K562 (cell line): ENCODE data around the gene LIX1. TPM values are rescaled to one million over a fixed set of nuclear protein-coding genes. Genes with fewer than 3 reads are reported as not detected.

Experiments used
- ATF7 ChIP-seq: fragments of 450-650 bp; IDR thresholded peaks from 2 replicates; pipeline ENCODE4 v1.7.1; 2014; ENCODE audit warnings: mild to moderate bottlenecking, moderate library complexity
- CBFA2T2 ChIP-seq: fragments of 450-650 bp; conservative IDR thresholded peaks from 2 replicates; pipeline ENCODE4 v1.6.1; 2017; ENCODE audit warnings: mild to moderate bottlenecking
- CREBBP ChIP-seq: IDR thresholded peaks from one replicate; pipeline ENCODE4 v1.6.1; 2012; ENCODE audit warnings: low read depth, mild to moderate bottlenecking, control low read depth, inconsistent platforms, low read length
- ETV5 ChIP-seq: sonication (generic); formaldehyde crosslinking; IDR thresholded peaks from 2 replicates; pipeline ENCODE4 v1.4.0; 2020; ENCODE audit warnings: low read depth, mild to moderate bottlenecking, missing genetic modification reagents
- FOXA1 ChIP-seq: fragments of 450-650 bp; IDR thresholded peaks from 2 replicates; pipeline ENCODE4 v1.6.1; 2016; ENCODE audit warnings: mild to moderate bottlenecking, borderline replicate concordance
- FOXJ2 ChIP-seq: fragments of 200-800 bp; sonication (Bioruptor generic); IDR thresholded peaks from 2 replicates; pipeline ENCODE4 v1.6.1; 2016; ENCODE audit warnings: missing genetic modification characterization, missing compliant biosample characterization
- FOXP1 ChIP-seq: sonication (generic); formaldehyde crosslinking; IDR thresholded peaks from 2 replicates; pipeline ENCODE4 v1.8.0; 2022; ENCODE audit warnings: mild to moderate bottlenecking, missing genetic modification reagents
- HLTF ChIP-seq: fragments of 450-650 bp; IDR thresholded peaks from 2 replicates; pipeline ENCODE4 v1.6.1; 2016
- KAT8 ChIP-seq: fragments of 450-650 bp; IDR thresholded peaks from 2 replicates; pipeline ENCODE4 v1.6.1; 2016; ENCODE audit warnings: low read depth, mild to moderate bottlenecking
- KDM2B ChIP-seq: fragments of 250-450 bp; sonication (Bioruptor Pico); IDR thresholded peaks from 2 replicates; pipeline ENCODE4 v1.8.0; 2021; ENCODE audit warnings: mild to moderate bottlenecking, moderate library complexity
- MCM3 ChIP-seq: fragments of 450-650 bp; IDR thresholded peaks from 2 replicates; pipeline ENCODE4 v1.6.1; 2016
- MCM5 ChIP-seq: fragments of 450-650 bp; IDR thresholded peaks from 2 replicates; pipeline ENCODE4 v1.6.1; 2016; ENCODE audit warnings: low read depth
- MED1 ChIP-seq: sonication (generic); formaldehyde crosslinking; IDR thresholded peaks from 2 replicates; pipeline ENCODE4 v1.8.1; 2023; ENCODE audit warnings: missing genetic modification reagents, borderline replicate concordance
- NR2C2 ChIP-seq, 2 experiments: fragments of 200-800 bp in 1 of 2; sonication (Bioruptor generic) in 1 of 2; sonication (generic) in 1 of 2; formaldehyde crosslinking in 1 of 2; IDR thresholded peaks; 2 replicates each; pipeline versions ENCODE4 v1.6.1 to v1.8.0; 2016 to 2022; ENCODE audit warnings: mild to moderate bottlenecking in 1 of 2, missing compliant biosample characterization in 1 of 2, missing genetic modification characterization in 1 of 2, missing genetic modification reagents in 1 of 2
- PCBP1 ChIP-seq: fragments of 200-400 bp; formaldehyde crosslinking; IDR thresholded peaks from 2 replicates; pipeline ENCODE4 v1.6.1; 2018; ENCODE audit warnings: mild to moderate bottlenecking, low read depth, low read length; ENCODE audit not compliant: poor library complexity, severe bottlenecking
- RBM39 ChIP-seq: fragments of 200-400 bp; formaldehyde crosslinking; optimal IDR thresholded peaks from 2 replicates; pipeline ENCODE3; 2018; ENCODE audit warnings: low read depth, low read length
- TAF1 ChIP-seq: IDR thresholded peaks from 2 replicates; pipeline ENCODE4 v1.6.1; 2011; ENCODE audit warnings: mild to moderate bottlenecking, low read length, moderate library complexity; ENCODE audit not compliant: insufficient read depth, control insufficient read depth, severe bottlenecking; ENCODE audit errors: extremely low read depth
- TCF7 ChIP-seq: sonication (generic); IDR thresholded peaks from 2 replicates; pipeline ENCODE4 v1.6.1; 2016; ENCODE audit warnings: antibody characterized with exemption, borderline replicate concordance
- TFAM ChIP-seq: fragments of 250-450 bp; sonication (Bioruptor Pico); conservative IDR thresholded peaks from 2 replicates; pipeline ENCODE4 v1.5.0; 2021; ENCODE audit warnings: mild to moderate bottlenecking, moderate library complexity
- ZNF143 ChIP-seq: sonication (generic); formaldehyde crosslinking; IDR thresholded peaks from 2 replicates; pipeline ENCODE4 v1.9.0; 2022; ENCODE audit warnings: mild to moderate bottlenecking, missing genetic modification reagents
- polyA plus RNA-seq, 8 experiments: library from polyadenylated mRNA; depleted of rRNA in 4 of 8; stranded (reverse) in 5 of 8; unstranded in 3 of 8; fragments of >200 nt; fragmentation: Nextera tagmentation in 2 of 8; fragmentation: Illumina TruSeq in 1 of 8; extraction: Ambion mirVana in 2 of 8; extraction: Trizol in 1 of 8; gene quantifications; 2 replicates each; pipeline versions ENCODE4 v1.2.1 to v1.2.3, GENCODE V29; 2011 to 2014; ENCODE audit warnings: inconsistent platforms in 1 of 8, missing spikeins in 1 of 8
- total RNA-seq, 7 experiments: library from RNA; depleted of rRNA in 6 of 7; stranded (reverse); fragments of >200 nt in 6 of 7; fragmentation: Illumina TruSeq in 2 of 7; extraction: Trizol in 2 of 7; gene quantifications; 2 replicates each; pipeline versions ENCODE4 v1.2.1 to v1.2.3, GENCODE V29; 2011 to 2021; ENCODE audit warnings: low replicate concordance in 1 of 7
- TF ChIP-seq, protein P1 (sequence below): sonication (generic); formaldehyde crosslinking; IDR thresholded peaks from 2 replicates; pipeline ENCODE4 v1.8.0; 2022; ENCODE audit warnings: mild to moderate bottlenecking, low read depth, missing genetic modification reagents
- TF ChIP-seq, protein P2 (sequence below): sonication (generic); formaldehyde crosslinking; IDR thresholded peaks from 2 replicates; pipeline ENCODE4 v1.8.0; 2022; ENCODE audit warnings: missing genetic modification reagents, mild to moderate bottlenecking, borderline replicate concordance
- TF ChIP-seq, protein P3 (sequence below): fragments of 450-650 bp; formaldehyde crosslinking; IDR thresholded peaks from 2 replicates; pipeline ENCODE4 v1.4.0; 2020; ENCODE audit warnings: mild to moderate bottlenecking, mixed read lengths

LIX1 gene
- total and polyA plus RNA-seq, 9 of the 15 experiments (the other 6 are each of a cell fraction or from before 2014, with no cell fraction given) = 0.01 to 0.18 TPM; not detected in 7

DNA sequence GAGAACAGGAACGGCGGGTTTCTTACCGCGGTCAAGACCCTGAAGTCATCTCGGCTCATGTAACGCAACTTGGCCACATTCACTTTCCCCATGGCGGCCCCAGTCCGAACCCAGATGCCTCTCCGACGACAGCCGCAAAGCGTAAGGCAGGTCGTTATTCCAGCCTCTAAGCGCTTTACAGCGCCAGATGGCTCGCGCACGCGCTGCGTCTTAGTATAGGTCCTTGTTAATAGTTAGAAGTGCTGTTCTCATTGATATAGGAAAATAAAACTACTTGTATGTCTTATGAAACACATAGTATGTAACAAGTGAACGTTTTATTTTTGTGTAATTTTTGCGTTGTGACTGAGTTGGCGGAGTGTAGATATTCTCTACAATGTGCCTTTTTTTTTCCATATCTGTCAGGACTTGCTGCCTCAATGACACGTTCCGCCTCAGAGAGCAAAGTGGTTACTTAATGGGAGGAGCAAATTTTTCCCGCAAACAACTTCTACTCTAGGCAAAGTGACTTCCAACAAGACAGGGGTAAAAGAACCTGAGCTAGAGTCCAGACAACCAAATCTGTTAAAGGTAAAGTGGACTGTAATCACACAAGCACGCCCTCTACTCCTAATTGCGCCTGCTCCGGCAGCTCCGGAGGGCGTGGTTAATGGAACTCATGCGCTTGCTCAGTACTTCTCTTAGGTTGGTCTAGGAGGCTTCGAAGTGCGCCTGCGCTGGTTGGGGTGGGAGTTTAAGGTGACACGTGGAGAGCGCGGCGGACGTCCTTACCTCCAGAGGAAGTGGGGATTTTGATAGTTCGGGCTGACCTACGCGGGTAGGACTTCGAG, 40.9 kb upstream of the LIX1 start, which contains the start of gene RIOK2 (continued):
- no peak for TF ChIP-seq MCM5
- no peak for TF ChIP-seq HLTF
- no peak for TF ChIP-seq KAT8
- peak; percentile 28; the same call in 1 of the 2 replicates for TF ChIP-seq NR2C2 (CRISPR knock-in tag; IDR thresholded peaks at IDR 0.05)
- TF ChIP-seq NR2C2 (tag; IDR thresholded peaks at IDR 0.05) = peak; percentile 91
- peak; percentile 64; the same call in 1 of the 2 replicates for TF ChIP-seq FOXP1
- TF ChIP-seq, protein P1, sequence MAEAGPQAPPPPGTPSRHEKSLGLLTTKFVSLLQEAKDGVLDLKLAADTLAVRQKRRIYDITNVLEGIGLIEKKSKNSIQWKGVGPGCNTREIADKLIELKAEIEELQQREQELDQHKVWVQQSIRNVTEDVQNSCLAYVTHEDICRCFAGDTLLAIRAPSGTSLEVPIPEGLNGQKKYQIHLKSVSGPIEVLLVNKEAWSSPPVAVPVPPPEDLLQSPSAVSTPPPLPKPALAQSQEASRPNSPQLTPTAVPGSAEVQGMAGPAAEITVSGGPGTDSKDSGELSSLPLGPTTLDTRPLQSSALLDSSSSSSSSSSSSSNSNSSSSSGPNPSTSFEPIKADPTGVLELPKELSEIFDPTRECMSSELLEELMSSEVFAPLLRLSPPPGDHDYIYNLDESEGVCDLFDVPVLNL = 0 out of 2 replicates have a peak, but pooled peaks have one; percentile 45
- TF ChIP-seq PCBP1 = no peak
- 0 out of 2 replicates have a peak, but pooled peaks have one; percentile 14 for TF ChIP-seq TCF7
- TF ChIP-seq FOXJ2 (tag) = no peak
- no peak for TF ChIP-seq ZNF143 (CRISPR knock-in tag)
- TF ChIP-seq, protein P2, sequence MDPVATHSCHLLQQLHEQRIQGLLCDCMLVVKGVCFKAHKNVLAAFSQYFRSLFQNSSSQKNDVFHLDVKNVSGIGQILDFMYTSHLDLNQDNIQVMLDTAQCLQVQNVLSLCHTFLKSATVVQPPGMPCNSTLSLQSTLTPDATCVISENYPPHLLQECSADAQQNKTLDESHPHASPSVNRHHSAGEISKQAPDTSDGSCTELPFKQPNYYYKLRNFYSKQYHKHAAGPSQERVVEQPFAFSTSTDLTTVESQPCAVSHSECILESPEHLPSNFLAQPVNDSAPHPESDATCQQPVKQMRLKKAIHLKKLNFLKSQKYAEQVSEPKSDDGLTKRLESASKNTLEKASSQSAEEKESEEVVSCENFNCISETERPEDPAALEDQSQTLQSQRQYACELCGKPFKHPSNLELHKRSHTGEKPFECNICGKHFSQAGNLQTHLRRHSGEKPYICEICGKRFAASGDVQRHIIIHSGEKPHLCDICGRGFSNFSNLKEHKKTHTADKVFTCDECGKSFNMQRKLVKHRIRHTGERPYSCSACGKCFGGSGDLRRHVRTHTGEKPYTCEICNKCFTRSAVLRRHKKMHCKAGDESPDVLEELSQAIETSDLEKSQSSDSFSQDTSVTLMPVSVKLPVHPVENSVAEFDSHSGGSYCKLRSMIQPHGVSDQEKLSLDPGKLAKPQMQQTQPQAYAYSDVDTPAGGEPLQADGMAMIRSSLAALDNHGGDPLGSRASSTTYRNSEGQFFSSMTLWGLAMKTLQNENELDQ = no peak
- TF ChIP-seq TAF1 = peak; percentile 74
- TF ChIP-seq KDM2B = no peak
- no peak for TF ChIP-seq ETV5 (CRISPR knock-in tag)
- TF ChIP-seq CREBBP = no peak
- no peak for TF ChIP-seq FOXA1
- TF ChIP-seq, protein P3, sequence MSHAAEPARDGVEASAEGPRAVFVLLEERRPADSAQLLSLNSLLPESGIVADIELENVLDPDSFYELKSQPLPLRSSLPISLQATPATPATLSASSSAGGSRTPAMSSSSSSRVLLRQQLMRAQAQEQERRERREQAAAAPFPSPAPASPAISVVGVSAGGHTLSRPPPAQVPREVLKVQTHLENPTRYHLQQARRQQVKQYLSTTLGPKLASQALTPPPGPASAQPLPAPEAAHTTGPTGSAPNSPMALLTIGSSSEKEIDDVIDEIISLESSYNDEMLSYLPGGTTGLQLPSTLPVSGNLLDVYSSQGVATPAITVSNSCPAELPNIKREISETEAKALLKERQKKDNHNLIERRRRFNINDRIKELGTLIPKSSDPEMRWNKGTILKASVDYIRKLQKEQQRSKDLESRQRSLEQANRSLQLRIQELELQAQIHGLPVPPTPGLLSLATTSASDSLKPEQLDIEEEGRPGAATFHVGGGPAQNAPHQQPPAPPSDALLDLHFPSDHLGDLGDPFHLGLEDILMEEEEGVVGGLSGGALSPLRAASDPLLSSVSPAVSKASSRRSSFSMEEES (CRISPR knock-in tag) = no peak
- TF ChIP-seq CBFA2T2 = no peak
- TF ChIP-seq TFAM (CRISPR knock-in tag) = no peak
- TF ChIP-seq ATF7 = peak; percentile 85
- TF ChIP-seq MCM3 = no peak
- TF ChIP-seq MED1 (CRISPR knock-in tag) = no peak
- no peak for TF ChIP-seq RBM39
